Measurements from ENCODE around the gene TRIM37.

The TRIM37 gene

DNA sequence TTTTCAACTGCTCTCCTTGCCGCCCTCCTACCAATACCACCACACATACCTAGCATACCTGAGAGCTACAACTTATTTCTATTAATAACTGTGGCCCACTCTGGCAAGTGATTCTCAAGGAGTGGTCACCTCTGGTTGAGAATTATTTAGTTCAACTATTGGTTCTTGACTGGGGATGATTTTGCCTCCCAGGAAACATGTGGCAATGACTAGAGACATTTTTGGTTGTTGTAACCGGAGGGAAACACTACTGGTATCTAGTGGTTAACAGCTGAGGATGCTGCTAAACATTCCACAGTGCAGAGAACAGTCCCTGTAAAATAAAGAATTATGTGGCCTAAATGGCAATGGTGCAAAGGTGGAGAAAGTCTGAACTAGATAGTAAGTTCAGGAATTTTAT is 96.7 kb downstream of the TRIM37 start:
- Histone ChIP-seq H3K4me2 (ENCODE audit: low read depth, low read length) (no peak overlapping the region), H3F3A (ENCODE audit: insufficient read depth, low read length) (0 out of 2 replicates have a peak, but pooled peaks cover 6% of the 10 kb centered on the region), H2AFZ (ENCODE audit: low read length) (no peak overlapping the region), H3K4me3 (ENCODE audit: low read length) (no peak overlapping the region), H3K9ac (ENCODE audit: low read length) (no peak overlapping the region), H4K20me1 (ENCODE audit: insufficient read depth, low read length) (no peaks in the 10 kb centered on the region), H3K27me3 (replicated peaks; ENCODE audit: insufficient read depth, low read length) (no peaks in the 10 kb centered on the region), H3K36me3 (replicated peaks; ENCODE audit: insufficient read depth, low read length) (no peaks in the 10 kb centered on the region; the same call in 1 of the 2 replicates), H3K27ac (ENCODE audit: low read length) (no peak overlapping the region), H3K79me2 (ENCODE audit: low read length) (no peaks in the 10 kb centered on the region), H3K9me2 (replicated peaks; ENCODE audit: insufficient read depth, low read length) (no peaks in the 10 kb centered on the region), H3K9me3 (replicated peaks; ENCODE audit: insufficient read depth, low read length) (no peaks in the 10 kb centered on the region), H3K4me1 (ENCODE audit: low read length) (no peaks in the 10 kb centered on the region)
- DNase-seq = no peak
- no peak for TF ChIP-seq EZH2phosphoT487 (IDR thresholded peaks at IDR 0.05; ENCODE audit: low read length)
- no peak for TF ChIP-seq EZH2 (optimal IDR thresholded peaks at IDR 0.05; ENCODE audit: low read depth, low read length)
- TF ChIP-seq, protein P1, sequence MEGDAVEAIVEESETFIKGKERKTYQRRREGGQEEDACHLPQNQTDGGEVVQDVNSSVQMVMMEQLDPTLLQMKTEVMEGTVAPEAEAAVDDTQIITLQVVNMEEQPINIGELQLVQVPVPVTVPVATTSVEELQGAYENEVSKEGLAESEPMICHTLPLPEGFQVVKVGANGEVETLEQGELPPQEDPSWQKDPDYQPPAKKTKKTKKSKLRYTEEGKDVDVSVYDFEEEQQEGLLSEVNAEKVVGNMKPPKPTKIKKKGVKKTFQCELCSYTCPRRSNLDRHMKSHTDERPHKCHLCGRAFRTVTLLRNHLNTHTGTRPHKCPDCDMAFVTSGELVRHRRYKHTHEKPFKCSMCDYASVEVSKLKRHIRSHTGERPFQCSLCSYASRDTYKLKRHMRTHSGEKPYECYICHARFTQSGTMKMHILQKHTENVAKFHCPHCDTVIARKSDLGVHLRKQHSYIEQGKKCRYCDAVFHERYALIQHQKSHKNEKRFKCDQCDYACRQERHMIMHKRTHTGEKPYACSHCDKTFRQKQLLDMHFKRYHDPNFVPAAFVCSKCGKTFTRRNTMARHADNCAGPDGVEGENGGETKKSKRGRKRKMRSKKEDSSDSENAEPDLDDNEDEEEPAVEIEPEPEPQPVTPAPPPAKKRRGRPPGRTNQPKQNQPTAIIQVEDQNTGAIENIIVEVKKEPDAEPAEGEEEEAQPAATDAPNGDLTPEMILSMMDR (IDR thresholded peaks at IDR 0.05; ENCODE audit: low read length) = no peak

DNA sequence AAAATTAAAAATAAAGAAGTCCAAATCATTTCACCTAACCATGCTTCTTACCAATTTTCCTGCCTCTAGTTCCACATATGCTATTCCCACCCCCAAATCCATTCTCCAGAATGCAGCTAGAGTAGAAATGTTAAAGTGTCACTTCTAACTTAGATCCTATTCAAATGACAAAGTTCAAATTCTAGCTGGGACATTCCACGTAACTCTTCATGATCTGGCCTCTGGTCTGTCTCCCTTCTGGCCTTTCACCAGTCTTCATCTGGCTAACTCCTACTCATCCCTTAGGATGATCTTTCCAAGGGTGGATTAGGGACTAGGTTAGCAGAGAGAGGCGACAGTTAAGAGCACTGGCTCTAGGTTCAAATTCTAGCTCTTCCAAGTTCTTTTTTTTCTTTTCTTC is 97.9 kb downstream of the TRIM37 start:
- Histone ChIP-seq H4K20me1 (ENCODE audit: insufficient read depth, low read length) (no peaks in the 10 kb centered on the region), H3K27ac (ENCODE audit: low read length) (no peak overlapping the region), H3K79me2 (ENCODE audit: low read length) (no peaks in the 10 kb centered on the region), H3K9ac (ENCODE audit: low read length) (no peak overlapping the region), H3K4me1 (ENCODE audit: low read length) (no peaks in the 10 kb centered on the region), H3K27me3 (replicated peaks; ENCODE audit: insufficient read depth, low read length) (no peaks in the 10 kb centered on the region), H2AFZ (ENCODE audit: low read length) (no peak overlapping the region), H3K4me2 (ENCODE audit: low read depth, low read length) (no peak overlapping the region), H3K9me3 (replicated peaks; ENCODE audit: insufficient read depth, low read length) (no peaks in the 10 kb centered on the region), H3F3A (ENCODE audit: insufficient read depth, low read length) (0 out of 2 replicates have a peak, but pooled peaks cover 6% of the 10 kb centered on the region), H3K4me3 (ENCODE audit: low read length) (no peak overlapping the region), H3K9me2 (replicated peaks; ENCODE audit: insufficient read depth, low read length) (no peaks in the 10 kb centered on the region), H3K36me3 (replicated peaks; ENCODE audit: insufficient read depth, low read length) (no peaks in the 10 kb centered on the region; the same call in 1 of the 2 replicates)
- TF ChIP-seq EZH2phosphoT487 (IDR thresholded peaks at IDR 0.05; ENCODE audit: low read length) = no peak
- TF ChIP-seq EZH2 (optimal IDR thresholded peaks at IDR 0.05; ENCODE audit: low read depth, low read length) = no peak
- TF ChIP-seq, protein P1 (IDR thresholded peaks at IDR 0.05; ENCODE audit: low read length) = no peak
- DNase-seq = no peak

DNA sequence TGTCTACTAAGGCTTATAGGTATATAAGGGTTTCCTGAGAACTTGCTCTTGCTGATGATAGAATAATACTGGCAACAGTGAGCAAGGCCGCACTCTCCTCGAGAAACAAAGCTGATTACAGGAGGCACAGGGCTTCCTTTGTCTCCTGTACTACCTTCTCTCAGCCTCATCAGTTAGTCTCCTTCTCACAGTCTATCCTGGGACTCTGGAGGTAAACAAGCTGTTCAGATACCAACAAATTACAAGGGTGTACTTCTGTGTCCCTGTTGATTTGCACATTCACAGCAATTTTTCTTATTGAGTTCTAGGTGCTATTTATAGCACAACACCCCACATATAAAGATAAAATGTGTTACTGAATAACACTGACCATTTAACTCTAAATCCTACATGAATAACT is 98.7 kb downstream of the TRIM37 start:
- H3K36me3 ChIP-seq (replicated peaks; ENCODE audit: insufficient read depth, low read length) = no peaks in the 10 kb centered on the region; the same call in 1 of the 2 replicates
- H4K20me1 ChIP-seq (ENCODE audit: insufficient read depth, low read length) = no peaks in the 10 kb centered on the region
- TF ChIP-seq EZH2 (optimal IDR thresholded peaks at IDR 0.05; ENCODE audit: low read depth, low read length) (no peak), EZH2phosphoT487 (IDR thresholded peaks at IDR 0.05; ENCODE audit: low read length) (no peak)
- TF ChIP-seq, protein P1 (IDR thresholded peaks at IDR 0.05; ENCODE audit: low read length) = no peak
- no peak overlapping the region for H3K27ac ChIP-seq (ENCODE audit: low read length)
- no peak overlapping the region for H3K4me2 ChIP-seq (ENCODE audit: low read depth, low read length)
- no peaks in the 10 kb centered on the region for H3K27me3 ChIP-seq (replicated peaks; ENCODE audit: insufficient read depth, low read length)
- H3K4me3 ChIP-seq (ENCODE audit: low read length) = no peak overlapping the region
- H3K4me1 ChIP-seq (ENCODE audit: low read length) = no peaks in the 10 kb centered on the region
- no peaks in the 10 kb centered on the region for H3K9me3 ChIP-seq (replicated peaks; ENCODE audit: insufficient read depth, low read length)
- H3F3A ChIP-seq (ENCODE audit: insufficient read depth, low read length) = 0 out of 2 replicates have a peak, but pooled peaks cover 6% of the 10 kb centered on the region
- no peak for DNase-seq
- H3K79me2 ChIP-seq (ENCODE audit: low read length) = no peaks in the 10 kb centered on the region
- no peak overlapping the region for H2AFZ ChIP-seq (ENCODE audit: low read length)
- no peaks in the 10 kb centered on the region for H3K9me2 ChIP-seq (replicated peaks; ENCODE audit: insufficient read depth, low read length)
- no peak overlapping the region for H3K9ac ChIP-seq (ENCODE audit: low read length)

All from MM.1S (cell line).